GM21576 (cell line): ENCODE results near the gene AKAP17A.

Source experiments
- ATAC-seq: cut with Tn5 transposase; IDR thresholded peaks from one replicate; pipeline ENCODE4 v1.9.1; 2021; ENCODE audit warnings: mild to moderate bottlenecking, moderate library complexity; ENCODE audit not compliant: unreplicated experiment

AKAP17A gene

DNA sequence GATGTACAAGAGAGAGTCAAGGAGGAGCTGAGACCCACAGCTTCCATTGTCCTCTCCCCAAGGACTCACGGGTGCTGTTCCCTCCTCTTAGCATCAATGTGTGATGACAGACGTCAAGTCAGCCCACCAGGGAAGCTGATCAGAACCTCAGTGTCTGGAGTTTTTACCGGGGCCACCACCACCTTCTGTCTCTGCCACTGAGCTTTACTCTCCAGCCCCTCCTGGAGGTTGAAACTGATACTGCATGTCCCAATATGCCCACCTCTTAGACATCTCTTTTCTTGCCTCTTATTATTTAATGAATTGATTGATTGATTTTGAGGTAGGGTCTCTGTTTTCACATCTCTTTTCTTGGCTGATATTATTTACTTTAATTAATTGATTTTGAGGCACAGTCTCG lies 10.3 kb upstream of the AKAP17A start:
- no peak for ATAC-seq

DNA sequence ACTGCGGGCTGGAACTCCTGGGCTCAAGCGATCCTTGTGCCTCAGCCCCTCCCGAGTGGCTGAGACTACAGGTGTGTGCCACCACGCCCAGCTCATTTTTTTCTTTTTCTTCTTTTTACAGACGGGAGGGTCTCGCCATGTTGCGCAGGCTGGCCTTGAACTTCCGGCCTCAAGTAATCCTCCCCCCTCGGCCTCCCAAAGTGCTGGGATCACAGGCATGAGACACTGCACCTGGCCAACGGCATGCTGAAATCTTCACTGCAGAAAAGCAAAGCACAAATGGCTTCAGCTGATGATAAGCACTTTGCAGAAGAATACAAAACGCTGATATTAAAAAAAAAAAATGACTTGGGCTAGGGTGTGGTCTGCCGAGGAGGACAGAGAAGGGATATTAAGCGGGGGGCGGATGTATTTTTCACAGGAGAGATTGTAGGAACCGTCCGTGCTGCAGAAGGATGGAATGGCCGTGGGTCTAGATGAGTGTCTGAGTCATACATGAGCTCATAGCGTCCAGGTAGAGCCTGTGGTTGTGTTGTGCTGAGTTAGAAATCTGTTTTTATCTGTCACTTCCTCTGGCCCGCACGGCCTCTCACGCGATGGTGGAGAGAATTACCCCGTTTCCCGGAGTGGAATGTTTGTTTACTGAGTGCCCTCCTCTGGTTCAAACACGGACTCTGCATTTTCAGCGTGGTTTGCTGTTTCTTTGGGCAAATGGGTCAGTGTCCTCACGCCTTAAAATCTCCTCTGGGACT lies 8.5 kb upstream of the AKAP17A start:
- ATAC-seq = peak; percentile 65

DNA sequence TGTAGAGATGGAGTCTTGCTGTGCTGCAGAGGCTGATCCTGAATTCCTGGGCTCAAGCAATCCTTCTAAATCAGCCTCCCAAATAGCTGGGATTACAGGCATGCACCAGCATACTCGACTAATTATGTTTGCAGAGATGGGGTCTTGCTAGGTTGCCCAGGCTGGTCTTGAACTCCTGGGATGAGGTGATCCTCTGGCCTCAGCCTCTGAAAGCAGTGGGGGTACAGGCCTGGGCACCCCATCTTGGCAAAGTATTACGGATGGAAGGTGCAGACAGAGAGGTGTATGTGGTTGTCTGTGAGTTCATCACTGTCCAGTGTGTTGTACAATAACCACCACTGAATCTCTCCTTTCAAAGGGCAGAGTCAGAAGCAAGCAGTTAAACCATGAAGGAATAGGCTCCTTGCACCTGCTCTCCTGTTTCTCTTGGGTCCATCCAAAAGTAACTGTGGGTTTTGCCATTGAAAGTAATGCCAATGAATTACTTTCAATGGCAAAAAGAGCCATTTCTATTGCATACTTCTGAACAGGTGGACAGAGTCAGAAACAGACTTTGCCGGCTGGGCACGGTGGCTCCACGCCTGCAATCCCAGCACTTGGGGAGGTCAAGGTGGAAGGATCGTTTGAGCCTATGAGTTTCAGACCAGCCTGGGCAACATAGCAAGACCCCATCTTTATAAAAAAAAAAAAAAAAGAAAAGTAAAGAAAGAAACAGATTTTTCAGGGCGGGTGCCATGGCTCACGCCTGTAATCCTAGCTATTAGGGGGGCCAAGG lies 7.0 kb upstream of the AKAP17A start:
- ATAC-seq = no peak

DNA sequence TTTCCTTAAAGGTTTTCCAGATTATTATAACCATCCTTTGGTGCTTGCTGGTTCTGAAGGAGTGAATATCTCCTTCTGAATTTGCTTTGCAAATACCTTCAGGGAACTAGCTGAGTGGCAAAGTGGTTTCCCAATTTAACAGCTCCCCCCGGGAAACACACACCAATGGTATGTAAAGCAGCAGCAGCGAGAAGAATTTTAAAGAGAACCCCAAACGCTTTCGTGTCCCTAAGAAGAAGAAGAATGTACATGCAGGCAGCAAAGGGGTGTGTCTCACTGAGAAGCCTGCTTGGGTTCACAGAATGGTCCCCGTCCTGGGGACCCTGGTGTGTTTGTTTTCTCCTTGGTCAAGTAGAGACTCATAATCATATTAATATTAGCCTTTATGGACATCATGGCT lies 4.2 kb upstream of the AKAP17A start:
- ATAC-seq = no peak

DNA sequence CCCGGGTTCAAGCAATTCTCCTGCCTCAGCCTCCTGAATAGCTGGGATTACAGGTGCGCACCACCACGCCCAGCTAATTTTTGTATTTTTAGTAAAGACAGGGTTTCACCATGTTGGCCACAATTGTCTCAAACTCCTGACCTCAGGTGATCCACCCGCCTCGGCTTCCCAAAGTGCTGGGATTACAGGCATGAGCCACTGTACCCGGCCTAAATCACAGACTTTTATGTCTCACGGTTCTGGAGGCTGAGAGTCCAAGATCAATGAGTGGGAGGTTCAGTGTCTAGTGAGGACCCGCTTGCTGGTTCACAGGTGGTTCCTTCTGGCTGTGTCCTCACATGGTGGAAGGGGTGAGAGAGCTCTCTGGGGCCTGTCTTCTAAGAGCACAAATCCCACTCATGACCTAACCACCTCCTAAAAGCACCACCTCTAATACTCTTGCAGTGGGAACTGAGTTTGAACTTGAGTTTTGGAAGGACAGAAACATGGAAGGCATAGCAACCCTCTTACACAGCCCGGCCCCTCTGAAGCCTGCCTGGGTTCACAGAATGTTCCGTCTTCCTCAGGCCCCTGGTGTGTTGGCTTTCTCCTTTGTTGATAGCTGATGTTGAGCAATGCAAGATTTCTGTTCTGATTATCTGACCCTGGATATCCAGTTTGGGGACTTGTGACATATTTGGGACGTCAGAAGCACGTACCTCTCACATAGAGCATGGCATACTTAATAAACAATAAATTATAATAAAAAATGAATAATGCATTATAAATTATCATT lies 1.9 kb upstream of the AKAP17A start:
- no peak for ATAC-seq

DNA sequence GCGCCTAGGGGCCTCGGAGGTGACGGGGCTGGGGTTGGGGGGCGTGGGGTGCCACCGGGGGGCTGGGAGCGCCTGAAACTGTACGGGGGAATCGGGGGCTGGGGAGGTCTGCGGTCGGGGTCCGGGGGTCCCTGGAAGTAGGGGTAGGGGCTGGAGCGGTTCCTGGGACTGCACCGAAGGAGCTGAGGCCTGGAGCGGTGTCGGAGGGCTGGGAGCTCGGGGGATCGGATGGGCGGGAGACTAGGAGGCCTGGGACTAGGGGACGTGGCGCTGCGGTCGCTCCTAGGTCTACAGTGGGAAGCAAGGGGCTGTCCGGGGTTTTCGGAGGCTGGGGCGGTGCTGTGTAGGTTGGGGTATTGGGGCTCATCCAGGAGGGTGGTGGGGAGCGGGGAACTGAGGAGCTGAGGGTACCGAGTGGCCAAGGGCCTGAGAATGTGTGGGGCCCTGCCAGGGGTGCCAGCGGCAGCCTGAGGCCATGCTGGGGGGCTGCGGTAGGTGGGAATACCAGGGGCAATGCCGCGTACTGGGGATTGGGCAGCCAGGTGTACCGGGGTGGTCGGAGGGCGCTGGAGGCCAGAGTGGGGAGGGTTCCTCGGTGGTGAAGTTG lies 562 bp downstream of the AKAP17A start:
- peak; percentile 2 for ATAC-seq

DNA sequence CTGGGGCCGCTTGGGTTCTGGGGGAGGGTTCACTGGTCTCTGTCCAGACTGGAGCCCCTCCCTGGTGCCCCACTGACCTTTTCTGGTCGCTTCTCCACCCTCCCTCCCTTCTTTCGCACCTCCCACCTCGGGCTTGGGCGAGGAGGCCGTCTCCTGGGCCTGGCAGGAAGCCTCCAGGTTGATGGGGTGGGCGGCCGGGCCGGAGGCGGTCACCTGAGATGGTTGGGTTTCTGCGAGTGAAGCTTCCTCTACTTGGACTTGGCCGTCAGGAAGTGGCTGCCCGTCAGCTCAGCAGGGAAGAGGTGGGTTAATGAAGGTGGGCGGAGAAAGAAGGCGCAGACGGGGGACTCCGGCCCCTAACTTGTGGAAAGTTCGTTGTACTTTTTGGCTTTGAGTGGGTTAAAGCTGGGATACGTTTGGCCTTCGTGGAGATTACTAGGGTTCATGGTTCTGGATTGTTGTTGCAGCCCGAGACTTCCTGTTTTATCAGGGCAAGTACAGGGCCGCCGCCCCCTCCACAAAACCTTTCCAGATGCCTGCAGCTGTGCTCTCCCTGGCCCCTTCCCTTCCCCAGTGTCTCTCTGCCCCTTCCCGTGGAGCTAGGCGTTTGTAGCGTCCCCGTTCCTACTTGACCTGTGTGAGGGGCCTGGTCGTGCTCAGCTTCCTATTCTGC lies 1.2 kb downstream of the AKAP17A start:
- ATAC-seq = peak; percentile 39

DNA sequence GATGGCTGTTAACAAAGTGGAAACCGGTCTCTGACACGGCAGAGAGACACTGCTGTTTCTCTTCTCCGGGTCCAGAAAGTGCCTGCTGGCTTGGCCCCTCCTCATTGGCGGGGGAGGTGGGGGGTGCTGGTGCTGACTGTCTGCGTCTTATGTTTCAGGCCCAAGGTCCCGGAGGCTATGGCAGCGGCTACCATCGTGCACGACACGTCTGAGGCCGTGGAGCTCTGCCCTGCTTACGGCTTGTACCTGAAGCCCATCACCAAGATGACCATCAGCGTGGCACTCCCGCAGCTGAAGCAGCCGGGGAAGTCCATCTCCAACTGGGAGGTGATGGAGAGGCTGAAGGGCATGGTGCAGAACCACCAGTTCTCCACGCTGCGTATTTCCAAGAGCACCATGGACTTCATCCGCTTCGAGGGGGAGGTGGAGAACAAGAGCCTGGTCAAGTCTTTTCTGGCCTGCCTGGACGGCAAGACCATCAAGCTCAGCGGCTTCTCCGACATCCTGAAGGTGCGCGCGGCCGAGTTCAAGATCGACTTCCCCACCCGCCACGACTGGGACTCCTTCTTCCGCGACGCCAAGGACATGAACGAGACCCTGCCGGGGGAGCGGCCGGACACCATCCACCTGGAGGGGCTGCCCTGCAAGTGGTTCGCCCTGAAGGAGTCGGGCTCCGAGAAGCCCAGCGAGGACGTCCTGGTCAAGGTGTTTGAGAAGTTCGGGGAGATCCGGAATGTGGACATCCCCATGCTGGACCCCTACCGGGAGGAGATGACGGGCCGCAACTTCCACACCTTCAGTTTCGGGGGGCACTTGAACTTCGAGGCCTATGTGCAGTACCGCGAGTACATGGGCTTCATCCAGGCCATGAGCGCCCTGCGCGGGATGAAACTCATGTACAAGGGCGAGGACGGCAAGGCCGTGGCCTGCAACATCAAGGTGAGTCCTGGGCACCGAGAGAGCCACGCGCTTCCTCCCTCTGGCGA lies 2.2 kb downstream of the AKAP17A start:
- no peak for ATAC-seq

DNA sequence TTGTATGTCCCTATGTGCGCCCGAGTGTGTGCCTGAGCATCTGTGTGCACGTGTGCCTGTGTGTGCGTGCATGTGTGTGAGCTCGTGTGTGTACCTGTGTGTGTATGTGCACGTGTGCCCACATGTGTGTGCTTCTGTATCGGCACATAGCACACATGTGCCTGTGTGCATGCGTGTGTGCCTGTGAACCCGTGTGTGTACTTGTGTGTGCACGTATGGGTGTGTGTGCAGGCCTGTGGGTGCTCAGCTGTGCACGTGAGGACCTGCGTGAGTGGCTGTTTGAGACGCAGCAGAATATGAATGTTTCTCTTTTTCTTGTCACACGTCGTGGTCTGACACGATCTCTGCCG lies 4.3 kb downstream of the AKAP17A start:
- no peak for ATAC-seq

DNA sequence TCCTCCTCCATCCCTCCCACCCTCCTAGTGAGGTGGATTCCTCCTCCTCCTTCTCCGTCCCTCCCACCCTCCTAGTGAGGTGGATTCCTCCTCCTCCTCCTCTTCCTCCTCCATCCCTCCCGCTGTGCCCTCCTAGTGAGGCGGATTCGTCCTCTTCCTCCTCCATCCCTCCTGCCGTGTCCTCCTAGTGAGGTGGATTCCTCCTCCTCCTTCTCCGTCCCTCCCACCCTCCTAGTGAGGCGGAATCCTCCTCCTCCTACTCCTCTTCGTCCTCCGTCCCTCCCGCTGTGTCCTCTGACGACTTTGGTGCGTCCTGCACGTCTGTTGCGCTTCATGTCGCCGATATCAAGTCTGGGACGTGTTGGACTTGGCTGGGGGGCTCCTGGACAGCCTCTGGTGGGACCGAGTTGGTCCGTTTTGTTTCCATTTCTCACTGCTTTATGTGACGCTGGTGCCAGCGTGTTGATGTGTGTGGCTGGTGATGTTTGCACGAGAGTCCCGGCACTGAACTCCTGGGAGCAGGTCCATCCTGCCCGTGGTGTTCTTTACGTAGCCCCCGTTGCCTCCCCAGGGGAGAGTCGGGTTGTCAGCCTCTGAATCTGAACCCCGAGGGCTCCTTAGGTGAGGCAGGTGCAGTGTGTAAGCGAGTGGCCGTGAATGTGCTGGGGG lies 5.4 kb downstream of the AKAP17A start:
- no peak for ATAC-seq

DNA sequence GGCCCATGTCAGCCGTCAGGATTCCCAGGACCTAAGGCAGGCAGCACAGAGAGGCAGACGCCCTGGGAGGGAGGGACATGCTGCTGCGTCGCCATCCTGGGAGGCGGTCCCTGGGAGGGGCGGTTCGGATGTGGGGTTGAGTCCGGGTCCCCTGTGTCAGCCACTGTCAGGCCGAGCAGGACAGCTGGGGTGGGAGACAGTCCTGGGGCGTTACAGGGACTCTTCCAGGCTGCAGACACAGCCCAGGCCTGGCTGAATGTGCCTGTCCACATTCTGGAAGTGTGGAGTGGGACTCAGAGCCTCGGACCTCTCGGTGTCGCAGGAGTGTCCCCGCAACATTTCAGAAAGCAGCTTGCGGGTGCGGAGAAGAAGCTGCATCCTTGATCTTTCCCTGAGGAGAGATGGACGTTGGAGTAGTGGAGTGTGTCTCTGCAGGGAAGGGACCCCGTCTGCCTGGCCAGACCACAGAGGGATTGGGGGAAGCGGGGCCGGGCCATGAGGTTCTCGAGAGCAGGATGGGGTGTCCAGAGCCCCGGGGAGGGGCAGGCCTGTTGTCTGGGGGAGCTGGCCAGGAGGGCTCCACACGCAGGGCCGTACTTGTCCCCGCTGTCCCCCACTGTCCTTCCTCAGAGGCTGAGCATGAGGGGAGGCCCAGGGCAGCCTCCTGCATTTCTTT lies 6.1 kb downstream of the AKAP17A start:
- no peak for ATAC-seq

DNA sequence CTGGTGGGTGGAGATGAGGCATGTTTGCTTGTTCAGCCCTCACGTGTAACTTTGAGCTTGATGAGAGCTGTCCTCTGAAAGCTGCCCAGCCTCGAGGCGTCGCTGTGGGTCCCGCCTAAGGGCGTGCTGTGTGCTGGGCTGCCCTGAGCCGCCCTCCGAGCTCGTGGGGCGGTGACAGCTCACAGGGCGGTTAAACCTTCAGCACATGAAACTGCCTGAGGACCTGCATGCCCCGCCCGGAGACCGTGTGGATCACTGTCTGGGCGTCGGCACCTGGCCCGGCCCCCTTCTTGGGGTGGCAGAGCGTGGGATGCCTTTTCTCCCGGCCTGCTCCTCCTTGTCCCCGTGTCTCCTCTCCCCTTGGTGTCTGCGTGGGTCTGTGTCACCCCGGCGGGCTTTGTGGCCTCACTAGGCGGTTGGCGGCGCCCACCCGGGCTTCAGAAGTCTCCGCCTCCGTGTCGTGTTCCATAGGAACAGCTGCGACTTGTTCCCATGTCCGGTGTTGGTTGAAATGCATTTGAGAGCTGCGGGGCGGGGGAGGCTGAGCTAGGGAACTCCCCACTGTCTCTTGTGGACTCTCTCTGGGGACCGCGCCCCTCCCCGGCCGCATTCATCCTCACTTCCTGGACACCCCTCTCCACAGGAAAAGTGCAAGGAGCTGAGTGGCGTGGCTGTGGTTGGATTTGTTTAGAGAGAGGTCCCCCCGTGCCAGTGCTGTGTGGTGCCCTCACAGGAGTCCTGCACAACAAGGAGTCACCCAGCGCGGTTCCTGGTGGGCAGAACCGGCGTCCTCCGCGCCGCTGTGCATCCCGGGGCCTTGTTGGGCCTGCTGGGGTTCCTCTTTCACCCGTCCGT lies 6.8 kb downstream of the AKAP17A start:
- no peak for ATAC-seq

DNA sequence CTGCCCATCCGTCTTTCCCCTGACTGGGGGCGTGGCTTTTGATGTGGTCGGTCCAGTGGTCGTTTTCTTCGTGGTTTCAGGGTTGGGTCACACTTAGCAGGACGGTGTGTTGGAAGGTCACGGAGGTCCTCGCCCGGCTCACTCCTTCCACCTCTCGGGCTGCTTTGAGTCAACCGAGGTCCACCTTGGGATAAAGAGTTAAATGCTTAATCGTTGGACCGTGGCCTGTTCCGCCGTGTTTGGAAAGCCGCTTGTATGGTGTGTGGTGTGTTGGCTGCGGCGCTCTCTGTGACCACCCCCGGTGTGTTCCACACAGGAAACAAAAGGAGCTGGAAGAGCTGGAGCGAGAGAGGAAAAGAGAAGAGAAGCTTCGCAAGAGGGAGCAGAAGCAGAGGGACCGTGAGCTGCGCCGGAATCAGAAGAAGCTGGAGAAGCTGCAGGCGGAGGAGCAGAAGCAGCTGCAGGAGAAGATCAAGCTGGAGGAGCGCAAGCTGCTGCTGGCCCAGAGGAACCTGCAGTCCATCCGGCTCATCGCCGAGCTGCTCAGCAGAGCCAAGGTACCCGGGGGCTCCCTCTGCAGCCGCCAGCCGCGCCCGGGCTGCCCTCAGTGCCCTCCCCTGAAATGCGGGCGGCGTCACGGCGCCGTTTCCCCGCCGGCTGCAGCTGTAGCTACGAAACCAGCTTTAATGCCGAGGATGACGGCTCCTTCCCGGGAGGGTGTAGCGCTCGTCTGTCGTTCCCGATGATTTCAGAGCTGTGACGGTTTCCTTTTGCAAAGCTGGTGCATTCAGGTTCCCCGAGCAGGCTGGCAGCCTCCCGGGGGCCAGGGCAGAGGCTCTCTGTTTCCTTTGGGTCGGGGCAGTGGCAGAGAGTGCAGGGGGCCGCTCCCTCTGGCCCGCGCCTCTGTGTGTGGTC lies 7.7 kb downstream of the AKAP17A start:
- no peak for ATAC-seq

DNA sequence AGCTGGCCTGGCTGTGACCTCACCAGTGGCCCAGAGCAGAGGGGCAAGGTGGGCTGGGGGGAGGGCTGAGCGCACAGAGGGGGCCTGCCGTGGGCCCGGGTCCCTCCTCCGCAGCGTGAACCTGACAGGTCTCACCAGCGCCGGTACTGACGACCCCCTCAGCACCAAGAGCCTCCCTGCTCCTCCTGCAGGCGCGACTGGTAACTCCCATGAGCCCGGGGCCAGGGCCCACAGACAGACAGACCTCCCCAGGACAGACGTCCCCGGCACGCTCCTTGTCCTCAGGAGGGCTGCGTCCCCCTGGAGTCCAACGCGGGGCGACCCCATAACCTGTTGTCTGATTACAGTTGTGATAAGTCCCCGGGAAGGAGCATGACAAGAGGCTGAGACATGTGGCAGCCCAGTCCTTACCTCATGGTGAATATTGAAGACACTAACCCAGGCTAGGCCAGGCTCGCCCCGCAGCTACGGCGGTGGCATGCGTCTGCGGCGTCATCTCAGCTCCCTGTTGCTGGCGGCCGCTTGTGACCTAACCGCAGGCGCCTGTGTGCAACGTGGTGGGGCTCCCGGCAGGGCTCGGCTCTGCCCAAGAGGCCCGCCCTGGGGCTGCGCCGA lies 8.5 kb downstream of the AKAP17A start:
- ATAC-seq = no peak

DNA sequence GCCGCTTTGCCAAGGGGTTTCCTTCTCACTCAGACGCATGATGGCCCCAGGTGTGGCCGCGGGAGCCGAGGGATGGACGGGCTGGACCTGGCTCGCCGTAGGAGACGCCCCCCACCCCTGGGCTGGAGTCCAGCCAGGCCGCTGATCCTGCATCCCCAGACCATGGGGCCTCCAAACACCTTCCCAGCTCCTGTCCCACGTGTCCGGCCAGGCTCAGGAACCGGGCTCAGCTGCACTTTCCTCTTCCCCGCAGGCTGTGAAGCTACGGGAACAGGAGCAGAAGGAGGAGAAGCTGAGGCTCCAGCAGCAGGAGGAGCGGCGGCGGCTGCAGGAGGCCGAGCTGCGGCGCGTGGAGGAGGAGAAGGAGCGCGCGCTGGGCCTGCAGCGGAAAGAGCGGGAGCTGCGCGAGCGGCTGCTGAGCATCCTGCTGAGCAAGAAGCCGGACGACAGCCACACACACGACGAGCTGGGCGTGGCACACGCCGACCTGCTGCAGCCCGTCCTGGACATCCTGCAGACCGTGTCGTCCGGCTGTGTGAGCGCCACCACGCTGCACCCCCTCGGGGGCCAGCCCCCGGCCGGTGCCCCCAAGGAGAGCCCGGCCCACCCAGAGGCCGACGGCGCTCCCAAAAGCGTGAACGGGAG lies 9.1 kb downstream of the AKAP17A start:
- no peak for ATAC-seq
